Measurements from ENCODE around the gene SEMA4F.

DNA sequence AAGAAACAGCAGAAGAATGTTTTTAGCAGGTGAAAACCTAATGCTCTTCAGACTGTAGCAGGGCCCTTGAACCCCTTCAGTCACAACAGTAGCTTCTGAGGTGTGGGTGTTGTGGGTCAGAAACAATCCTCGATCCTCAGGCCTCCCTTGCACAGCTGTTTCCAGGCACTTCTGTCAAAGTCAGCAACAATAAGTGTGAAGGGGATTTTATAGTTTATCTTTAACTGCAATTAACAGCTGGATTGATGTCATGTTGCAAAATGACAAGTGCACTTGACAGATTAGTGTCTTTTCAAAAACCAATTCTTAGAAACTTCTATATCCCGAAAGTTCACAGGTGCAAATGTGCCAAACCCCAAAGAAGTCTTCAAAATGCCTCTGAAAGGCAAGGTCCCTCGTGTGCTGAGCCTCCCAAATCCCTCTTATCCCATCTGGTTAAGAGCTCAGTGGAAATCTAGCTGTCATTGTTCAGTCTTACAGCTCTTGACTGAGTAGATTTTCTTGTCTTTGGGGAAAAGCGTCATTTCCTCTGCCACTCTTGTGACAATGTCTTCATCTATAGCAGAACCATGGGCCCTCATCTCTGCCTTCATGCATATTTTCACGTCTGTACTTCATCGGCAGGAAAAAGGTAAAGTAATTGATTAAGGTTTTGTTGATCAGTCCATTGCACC lies 35.5 kb upstream of the SEMA4F start:
- TF ChIP-seq, protein P1, sequence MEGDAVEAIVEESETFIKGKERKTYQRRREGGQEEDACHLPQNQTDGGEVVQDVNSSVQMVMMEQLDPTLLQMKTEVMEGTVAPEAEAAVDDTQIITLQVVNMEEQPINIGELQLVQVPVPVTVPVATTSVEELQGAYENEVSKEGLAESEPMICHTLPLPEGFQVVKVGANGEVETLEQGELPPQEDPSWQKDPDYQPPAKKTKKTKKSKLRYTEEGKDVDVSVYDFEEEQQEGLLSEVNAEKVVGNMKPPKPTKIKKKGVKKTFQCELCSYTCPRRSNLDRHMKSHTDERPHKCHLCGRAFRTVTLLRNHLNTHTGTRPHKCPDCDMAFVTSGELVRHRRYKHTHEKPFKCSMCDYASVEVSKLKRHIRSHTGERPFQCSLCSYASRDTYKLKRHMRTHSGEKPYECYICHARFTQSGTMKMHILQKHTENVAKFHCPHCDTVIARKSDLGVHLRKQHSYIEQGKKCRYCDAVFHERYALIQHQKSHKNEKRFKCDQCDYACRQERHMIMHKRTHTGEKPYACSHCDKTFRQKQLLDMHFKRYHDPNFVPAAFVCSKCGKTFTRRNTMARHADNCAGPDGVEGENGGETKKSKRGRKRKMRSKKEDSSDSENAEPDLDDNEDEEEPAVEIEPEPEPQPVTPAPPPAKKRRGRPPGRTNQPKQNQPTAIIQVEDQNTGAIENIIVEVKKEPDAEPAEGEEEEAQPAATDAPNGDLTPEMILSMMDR (conservative IDR thresholded peaks at IDR 0.05; ENCODE audit: low read length), result no peak
- no peak for TF ChIP-seq EZH2phosphoT487 (IDR thresholded peaks at IDR 0.05; ENCODE audit: borderline replicate concordance, low read depth, low read length)
